Bronchial epithelial cell (primary cell): ENCODE results near the gene FKBP6. TPM values are rescaled to one million over a fixed set of nuclear protein-coding genes. Genes with fewer than 3 reads are reported as not detected.
"Not testable (repeated sequence)": the region's sequence is repeated elsewhere in the genome, so short reads cannot be mapped to it uniquely, and the experiment has no call there.

ENCODE experiments used
- DNase-seq: peaks from one replicate; pipeline ENCODE4 v3.0.0-alpha.2; 2010; ENCODE audit warnings: low read depth
- FAIRE-seq: peaks from 2 replicates; lab custom pipeline; 2011; peaks lifted over from hg19 to GRCh38; lab: Jason Lieb, UNC
- H3K27me3 ChIP-seq: 2 replicates; pipeline ENCODE4 v1.5.1; 2011; ENCODE audit warnings: low read length; ENCODE audit not compliant: control insufficient read depth, insufficient read depth
- H3K36me3 ChIP-seq: 2 replicates; pipeline ENCODE4 v1.5.1; 2011; ENCODE audit warnings: low read length; ENCODE audit not compliant: control insufficient read depth, insufficient read depth
- H3K4me3 ChIP-seq: 2 replicates; pipeline ENCODE4 v1.5.1; 2011; ENCODE audit warnings: mild to moderate bottlenecking, low read depth, low read length, control low read depth
- CTCF ChIP-seq: IDR thresholded peaks from 2 replicates; pipeline ENCODE4 v1.5.1; 2011; ENCODE audit warnings: mild to moderate bottlenecking, moderate library complexity, low read length, control low read depth, inconsistent platforms; ENCODE audit not compliant: insufficient read depth, severe bottlenecking
- total RNA-seq: library from RNA; depleted of rRNA; stranded (reverse); fragments of >200 nt; gene quantifications from 2 replicates; pipeline ENCODE4 v1.2.1, GENCODE V29; 2014

The FKBP6 gene
- total RNA-seq, 1 donor from 2014 or later = not detected

- no peak for DNase-seq
- FAIRE-seq = no peak
- TF ChIP-seq CTCF = no peak
- H3K27me3 ChIP-seq = peaks cover 4% of the 10 kb centered on the region
- no peak overlapping the region for H3K4me3 ChIP-seq
- no peaks in the 10 kb centered on the region for H3K36me3 ChIP-seq
These were observed 26.9 kb downstream of the FKBP6 start for GRCh38 chr7:73354821-73355220.

GRCh38 chr7:73356159-73356558, 28.2 kb downstream of the FKBP6 start:
- no peak for DNase-seq
- TF ChIP-seq CTCF = no peak

GRCh38 chr7:73358590-73359275, 30.8 kb downstream of the FKBP6 start:
- peaks cover 4% of the 10 kb centered on the region for H3K27me3 ChIP-seq
- no peak for TF ChIP-seq CTCF
- no peaks in the 10 kb centered on the region for H3K36me3 ChIP-seq
- no peak for DNase-seq
- no peak overlapping the region for H3K4me3 ChIP-seq
- FAIRE-seq = no peak

More at GRCh38 chr7:73356159-73356558, 28.2 kb downstream of the FKBP6 start:
- Histone ChIP-seq H3K27me3 (peaks cover 4% of the 10 kb centered on the region), H3K4me3 (no peak overlapping the region), H3K36me3 (no peaks in the 10 kb centered on the region)
- FAIRE-seq = no peak

GRCh38 chr7:73359306-73359705, 31.3 kb downstream of the FKBP6 start:
- no peak for DNase-seq
- H3K36me3 ChIP-seq = no peaks in the 10 kb centered on the region
- no peak overlapping the region for H3K4me3 ChIP-seq
- no peak for FAIRE-seq
- TF ChIP-seq CTCF = no peak
- peaks cover 4% of the 10 kb centered on the region for H3K27me3 ChIP-seq

- no peak for DNase-seq
- peaks cover 4% of the 10 kb centered on the region for H3K27me3 ChIP-seq
- FAIRE-seq = no peak
- TF ChIP-seq CTCF = no peak
- H3K4me3 ChIP-seq = no peak overlapping the region
- no peaks in the 10 kb centered on the region for H3K36me3 ChIP-seq
These were observed 31.9 kb downstream of the FKBP6 start for GRCh38 chr7:73359746-73360375.

- H3K36me3 ChIP-seq, H3K4me3 ChIP-seq, H3K27me3 ChIP-seq, FAIRE-seq, DNase-seq: not testable (repeated sequence)
These were observed 32.6 kb downstream of the FKBP6 start for GRCh38 chr7:73360590-73360989.
